Astrocyte of the spinal cord (primary cell): ENCODE measurements around the gene ETNPPL.
A peak's percentile ranks its signal among the peaks of the same experiment; 100 is the strongest.

ENCODE experiments used
- DNase-seq: peaks from one replicate; pipeline ENCODE4 v3.0.0; 2011; ENCODE audit warnings: low read depth, low spot score
- H3K4me3 ChIP-seq: 2 replicates; pipeline ENCODE4 v1.5.1; 2011; ENCODE audit warnings: low read depth, mild to moderate bottlenecking, low read length, moderate library complexity
- in situ Hi-C: cut with HindIII; loops from 2 replicates; pipeline ENCODE4 v1.10.0; 2017; ENCODE audit warnings: low sequenced_read_pairs
- TF ChIP-seq, protein P1 (sequence below): IDR thresholded peaks from 2 replicates; pipeline ENCODE4 v1.5.1; 2012; ENCODE audit warnings: low read depth, mild to moderate bottlenecking, low read length, inconsistent platforms

ETNPPL gene

DNA sequence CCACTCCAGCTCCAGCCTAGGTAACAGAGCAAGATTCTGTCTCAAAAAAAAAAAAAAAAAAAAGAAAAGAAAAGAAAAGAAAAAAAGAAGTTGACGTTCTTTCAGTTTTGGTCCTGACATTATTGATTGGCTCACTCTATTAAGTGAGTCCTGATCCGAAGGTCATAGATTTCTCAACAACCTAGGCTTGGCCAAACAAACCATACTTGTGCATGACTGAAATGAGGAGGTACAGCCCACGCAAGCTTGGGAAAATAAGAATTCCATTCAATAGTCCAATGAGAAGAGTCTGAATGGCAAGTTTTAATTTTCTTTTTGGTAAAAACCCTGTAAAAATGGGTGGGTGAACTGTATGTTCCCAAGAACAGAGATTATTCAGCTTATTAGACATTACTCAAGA is 3.2 kb upstream of the ETNPPL start:
- no peak for DNase-seq
- in situ Hi-C loops, result no loop called here
- TF ChIP-seq, protein P1, sequence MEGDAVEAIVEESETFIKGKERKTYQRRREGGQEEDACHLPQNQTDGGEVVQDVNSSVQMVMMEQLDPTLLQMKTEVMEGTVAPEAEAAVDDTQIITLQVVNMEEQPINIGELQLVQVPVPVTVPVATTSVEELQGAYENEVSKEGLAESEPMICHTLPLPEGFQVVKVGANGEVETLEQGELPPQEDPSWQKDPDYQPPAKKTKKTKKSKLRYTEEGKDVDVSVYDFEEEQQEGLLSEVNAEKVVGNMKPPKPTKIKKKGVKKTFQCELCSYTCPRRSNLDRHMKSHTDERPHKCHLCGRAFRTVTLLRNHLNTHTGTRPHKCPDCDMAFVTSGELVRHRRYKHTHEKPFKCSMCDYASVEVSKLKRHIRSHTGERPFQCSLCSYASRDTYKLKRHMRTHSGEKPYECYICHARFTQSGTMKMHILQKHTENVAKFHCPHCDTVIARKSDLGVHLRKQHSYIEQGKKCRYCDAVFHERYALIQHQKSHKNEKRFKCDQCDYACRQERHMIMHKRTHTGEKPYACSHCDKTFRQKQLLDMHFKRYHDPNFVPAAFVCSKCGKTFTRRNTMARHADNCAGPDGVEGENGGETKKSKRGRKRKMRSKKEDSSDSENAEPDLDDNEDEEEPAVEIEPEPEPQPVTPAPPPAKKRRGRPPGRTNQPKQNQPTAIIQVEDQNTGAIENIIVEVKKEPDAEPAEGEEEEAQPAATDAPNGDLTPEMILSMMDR, result no peak
- H3K4me3 ChIP-seq, result no peak overlapping the region

DNA sequence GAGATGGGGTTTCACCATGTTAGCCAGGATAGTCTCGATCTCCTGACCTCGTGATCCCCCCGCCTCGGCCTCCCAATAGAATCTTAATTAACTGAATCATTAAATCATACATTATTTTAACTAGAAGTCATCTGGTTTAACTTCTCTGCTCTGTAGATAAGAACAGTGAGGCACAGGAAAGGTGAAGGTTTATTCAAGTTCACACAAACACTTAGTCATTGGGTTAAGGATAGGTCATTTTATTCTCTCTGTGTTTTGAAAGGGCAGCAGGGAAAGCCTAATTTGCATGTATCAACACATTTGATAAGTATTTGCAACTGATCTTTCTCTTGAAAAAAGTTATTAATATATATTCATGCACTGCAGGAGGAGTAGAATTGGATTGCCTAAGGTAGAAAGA is 1.1 kb upstream of the ETNPPL start:
- in situ Hi-C loops, result no loop called here
- TF ChIP-seq, protein P1, result no peak
- no peak for DNase-seq
- no peak overlapping the region for H3K4me3 ChIP-seq

DNA sequence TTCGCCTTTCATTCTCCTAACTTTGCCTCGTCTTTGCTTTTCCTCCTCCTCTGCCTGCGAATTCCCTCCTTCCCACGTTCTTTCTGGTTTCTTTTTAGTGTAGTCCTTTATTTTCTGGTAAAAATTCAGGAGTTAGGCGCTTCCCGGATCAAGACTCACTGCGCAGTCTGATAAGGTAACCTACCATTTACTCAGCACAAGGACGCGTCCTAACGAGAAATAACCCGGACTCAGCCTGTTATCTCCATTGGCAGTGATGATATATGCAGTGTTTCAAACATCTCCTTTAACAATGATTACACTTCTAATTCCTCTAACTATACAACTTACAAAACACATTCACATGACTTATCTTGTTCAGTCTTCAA is 357 bp upstream of the ETNPPL start:
- DNase-seq, result no peak
- in situ Hi-C loops, result no loop called here
- peak overlapping the region; percentile 45 for H3K4me3 ChIP-seq
- TF ChIP-seq, protein P1, result no peak

DNA sequence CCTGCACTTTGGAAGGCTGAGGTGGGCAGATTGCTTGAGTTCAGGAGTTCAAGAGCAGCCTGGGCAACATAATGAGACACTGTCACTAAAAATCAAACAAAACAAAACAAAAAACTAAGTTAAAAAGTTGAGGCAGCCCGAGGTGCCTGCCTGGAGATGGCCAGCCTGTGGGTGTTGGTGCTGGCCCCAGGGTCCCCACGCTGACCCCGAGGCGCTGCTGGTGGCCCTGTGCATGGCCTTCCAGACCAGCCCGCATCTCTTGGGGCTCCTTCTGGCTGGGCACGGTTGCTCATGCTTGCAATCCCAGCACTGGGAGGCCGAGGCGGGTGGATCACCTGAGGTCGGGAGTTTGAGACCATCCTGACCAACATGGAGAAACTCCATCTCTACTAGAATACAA is 4.4 kb downstream of the ETNPPL start:
- DNase-seq, result no peak
- in situ Hi-C loops, result no loop called here
- TF ChIP-seq, protein P1, result no peak
- no peak overlapping the region for H3K4me3 ChIP-seq

DNA sequence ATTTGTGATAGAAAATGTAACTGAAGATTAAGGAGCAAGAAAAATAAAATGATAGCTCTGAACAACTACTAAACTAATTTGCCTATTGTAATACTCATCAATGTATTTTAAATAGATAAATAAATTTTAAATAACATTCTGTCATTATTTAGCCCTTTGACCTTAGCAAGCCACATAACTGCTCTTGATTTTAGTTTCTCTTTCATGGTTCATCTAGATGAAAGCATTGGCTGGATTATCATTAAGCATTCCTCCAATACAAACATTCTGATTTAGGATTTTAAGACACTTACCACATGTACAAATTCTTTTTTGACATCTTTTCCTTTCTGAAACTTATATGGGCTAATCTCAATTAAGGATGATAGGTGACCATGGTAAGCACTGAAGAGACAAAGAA is 8.5 kb downstream of the ETNPPL start:
- in situ Hi-C loops, result no loop called here
- TF ChIP-seq, protein P1, result no peak
- no peak for DNase-seq
- no peak overlapping the region for H3K4me3 ChIP-seq

DNA sequence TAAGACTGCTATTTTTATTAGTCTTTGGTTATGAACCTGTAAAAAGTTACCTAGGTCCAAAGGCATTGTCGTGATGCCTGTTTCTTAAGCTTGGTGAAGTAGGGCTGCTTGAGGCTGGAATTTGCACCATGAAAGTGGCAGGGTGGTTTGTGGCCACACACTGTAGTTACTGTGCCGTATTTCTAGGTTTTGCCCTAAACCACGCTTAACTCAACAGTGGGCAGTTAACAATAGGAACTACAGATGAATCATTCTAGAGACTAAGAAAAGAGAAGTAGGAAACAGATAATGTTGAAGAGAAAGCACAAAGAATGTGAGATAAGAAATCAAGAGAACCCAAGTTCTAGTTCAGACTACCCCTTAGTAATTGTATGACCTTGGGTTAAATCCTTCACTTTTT is 11.5 kb downstream of the ETNPPL start:
- no peak overlapping the region for H3K4me3 ChIP-seq
- TF ChIP-seq, protein P1, result no peak
- in situ Hi-C loops, result no loop called here
- no peak for DNase-seq

DNA sequence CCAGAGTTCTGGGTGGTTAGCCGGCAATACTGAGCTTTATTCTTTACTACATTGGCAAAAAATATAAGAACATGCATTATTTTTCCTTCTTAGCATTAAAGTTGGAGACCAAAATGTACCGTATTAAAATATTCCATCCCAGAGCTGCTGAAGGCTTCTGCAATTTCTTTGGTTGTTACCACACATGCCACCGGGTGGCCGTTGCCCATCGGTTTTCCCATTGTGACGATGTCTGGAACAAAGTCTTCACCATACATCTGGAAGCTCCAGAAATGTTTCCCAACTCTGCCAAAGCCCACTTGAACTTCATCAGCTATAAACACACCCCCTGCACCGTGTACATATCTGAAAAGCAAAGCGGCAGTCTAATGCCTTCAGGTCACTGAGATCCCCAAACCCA is 13.7 kb downstream of the ETNPPL start:
- DNase-seq, result no peak
- in situ Hi-C loops, result no loop called here
- TF ChIP-seq, protein P1, result no peak
- no peak overlapping the region for H3K4me3 ChIP-seq
